ENCODE results near the gene SCN2A.

Gene SCN2A

DNA sequence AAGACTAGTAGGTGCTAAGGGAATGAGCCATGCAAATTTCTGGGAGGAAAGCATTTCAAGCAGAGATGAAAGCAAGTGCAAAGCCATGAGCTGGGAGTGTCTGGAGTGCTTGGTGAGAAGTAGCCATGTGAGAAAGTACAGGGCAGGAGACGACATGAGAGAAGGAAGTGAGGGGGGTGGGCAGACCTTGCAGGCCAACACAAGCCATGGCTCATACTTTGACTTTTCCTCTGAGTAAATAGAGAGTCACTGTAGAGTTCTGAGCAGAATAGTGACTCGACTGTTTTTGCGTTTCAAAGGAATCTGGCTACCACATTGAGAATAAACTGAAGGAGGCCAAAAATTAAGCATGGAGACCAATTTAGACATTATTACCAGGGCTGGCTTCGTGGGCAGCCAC is 42.2 kb downstream of the SCN2A start:
- TF ChIP-seq, protein P1, sequence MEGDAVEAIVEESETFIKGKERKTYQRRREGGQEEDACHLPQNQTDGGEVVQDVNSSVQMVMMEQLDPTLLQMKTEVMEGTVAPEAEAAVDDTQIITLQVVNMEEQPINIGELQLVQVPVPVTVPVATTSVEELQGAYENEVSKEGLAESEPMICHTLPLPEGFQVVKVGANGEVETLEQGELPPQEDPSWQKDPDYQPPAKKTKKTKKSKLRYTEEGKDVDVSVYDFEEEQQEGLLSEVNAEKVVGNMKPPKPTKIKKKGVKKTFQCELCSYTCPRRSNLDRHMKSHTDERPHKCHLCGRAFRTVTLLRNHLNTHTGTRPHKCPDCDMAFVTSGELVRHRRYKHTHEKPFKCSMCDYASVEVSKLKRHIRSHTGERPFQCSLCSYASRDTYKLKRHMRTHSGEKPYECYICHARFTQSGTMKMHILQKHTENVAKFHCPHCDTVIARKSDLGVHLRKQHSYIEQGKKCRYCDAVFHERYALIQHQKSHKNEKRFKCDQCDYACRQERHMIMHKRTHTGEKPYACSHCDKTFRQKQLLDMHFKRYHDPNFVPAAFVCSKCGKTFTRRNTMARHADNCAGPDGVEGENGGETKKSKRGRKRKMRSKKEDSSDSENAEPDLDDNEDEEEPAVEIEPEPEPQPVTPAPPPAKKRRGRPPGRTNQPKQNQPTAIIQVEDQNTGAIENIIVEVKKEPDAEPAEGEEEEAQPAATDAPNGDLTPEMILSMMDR (IDR thresholded peaks at IDR 0.05), result no peak
- H3K4me1 ChIP-seq (ENCODE audit: control insufficient read depth in 1 of 2, insufficient read depth in 1 of 2, low read depth in 1 of 2, low read length in 1 of 2), result no peaks in the 10 kb centered on the region
- no peaks in the 10 kb centered on the region for H3K9me3 ChIP-seq
- no peak overlapping the region for H3K4me3 ChIP-seq (ENCODE audit: low read depth in 1 of 2, low read length in 1 of 2)
- H3K27me3 ChIP-seq, result no peaks in the 10 kb centered on the region
- no peak overlapping the region for H3K27ac ChIP-seq
- no peaks in the 10 kb centered on the region for H3K36me3 ChIP-seq

DNA sequence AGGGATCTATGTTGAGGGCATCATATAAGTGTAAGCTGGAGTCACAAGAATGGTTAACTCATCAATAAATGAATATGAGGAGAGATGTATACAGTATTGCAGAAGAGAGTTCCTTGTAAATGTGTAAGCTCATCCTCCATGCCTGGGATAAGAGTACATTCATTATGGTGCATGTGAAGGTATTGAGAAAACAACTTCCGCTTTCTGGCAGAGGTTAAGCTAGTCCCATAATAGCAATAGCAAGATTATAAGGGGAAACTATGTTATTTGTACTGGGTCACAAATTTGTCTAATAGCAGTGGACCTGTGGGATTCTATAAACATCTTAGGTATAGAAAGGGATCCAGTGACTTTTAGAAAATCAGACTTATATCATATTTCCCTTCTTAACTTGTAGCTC is 44.1 kb downstream of the SCN2A start:
- H3K36me3 ChIP-seq, result no peaks in the 10 kb centered on the region
- TF ChIP-seq, protein P1 (IDR thresholded peaks at IDR 0.05), result no peak
- H3K4me3 ChIP-seq (ENCODE audit: low read depth in 1 of 2, low read length in 1 of 2), result no peak overlapping the region
- no peaks in the 10 kb centered on the region for H3K9me3 ChIP-seq
- H3K27me3 ChIP-seq, result no peaks in the 10 kb centered on the region
- H3K27ac ChIP-seq, result no peak overlapping the region
- H3K4me1 ChIP-seq (ENCODE audit: control insufficient read depth in 1 of 2, insufficient read depth in 1 of 2, low read depth in 1 of 2, low read length in 1 of 2), result no peaks in the 10 kb centered on the region

DNA sequence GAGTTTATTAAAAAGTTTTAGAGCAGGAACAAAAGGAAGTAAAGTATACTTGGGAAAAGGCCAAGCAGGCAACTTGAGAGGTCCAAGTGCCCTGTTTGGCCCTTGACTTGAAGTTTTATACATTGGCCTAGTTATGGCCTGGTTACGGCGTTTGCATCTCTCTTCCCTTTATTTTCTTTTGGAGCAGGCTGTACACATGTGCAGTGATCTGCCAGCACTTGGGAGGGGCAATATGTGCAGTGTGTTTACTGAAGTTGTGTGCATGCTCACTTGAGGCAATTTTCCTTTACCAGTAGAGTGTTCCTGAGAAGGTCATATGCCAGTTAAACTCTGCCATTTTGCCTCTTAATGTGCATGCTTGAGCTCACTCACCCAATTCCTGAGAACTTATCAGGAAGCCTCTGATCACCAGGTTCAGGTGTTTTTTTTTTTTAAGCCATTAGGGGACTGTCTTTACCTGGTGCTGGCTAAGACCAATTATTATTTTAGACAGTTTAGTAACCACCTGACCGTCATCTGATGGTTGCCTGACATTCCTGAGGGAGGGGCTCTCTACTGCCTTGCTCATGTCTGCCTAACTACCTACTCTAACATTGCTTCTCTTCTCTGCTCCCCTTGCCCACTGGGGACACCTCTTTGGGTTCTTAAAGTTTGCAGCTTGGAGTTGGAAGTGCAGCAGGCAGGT is 48.0 kb downstream of the SCN2A start:
- no peaks in the 10 kb centered on the region for H3K4me1 ChIP-seq (ENCODE audit: control insufficient read depth in 1 of 2, insufficient read depth in 1 of 2, low read depth in 1 of 2, low read length in 1 of 2)
- H3K9me3 ChIP-seq, result no peaks in the 10 kb centered on the region
- TF ChIP-seq, protein P1 (IDR thresholded peaks at IDR 0.05), result no peak
- no peaks in the 10 kb centered on the region for H3K36me3 ChIP-seq
- no peak overlapping the region for H3K4me3 ChIP-seq (ENCODE audit: low read depth in 1 of 2, low read length in 1 of 2)
- no peaks in the 10 kb centered on the region for H3K27me3 ChIP-seq
- H3K27ac ChIP-seq, result no peak overlapping the region

DNA sequence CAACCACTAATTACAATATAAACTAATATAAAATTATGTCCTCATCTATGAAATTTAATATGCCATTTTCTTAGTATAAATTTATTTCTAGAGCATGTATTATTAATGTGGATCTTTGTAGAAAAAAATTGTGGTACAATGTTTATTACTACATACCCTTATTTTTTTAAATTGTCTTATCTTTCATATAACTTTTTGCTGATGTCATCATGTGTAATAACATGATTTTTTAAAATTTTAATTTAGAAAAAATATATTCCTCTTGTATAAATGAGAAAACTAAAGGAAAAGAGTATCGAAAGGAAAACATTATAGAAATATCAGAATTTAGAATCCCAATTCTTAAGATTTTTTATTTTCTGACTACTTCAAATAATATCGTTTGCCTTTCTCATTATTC is 49.9 kb downstream of the SCN2A start:
- Histone ChIP-seq H3K4me1 (ENCODE audit: control insufficient read depth in 1 of 2, insufficient read depth in 1 of 2, low read depth in 1 of 2, low read length in 1 of 2) (no peaks in the 10 kb centered on the region), H3K4me3 (ENCODE audit: low read depth in 1 of 2, low read length in 1 of 2) (no peak overlapping the region), H3K36me3 (no peaks in the 10 kb centered on the region), H3K9me3 (no peaks in the 10 kb centered on the region), H3K27ac (no peak overlapping the region), H3K27me3 (no peaks in the 10 kb centered on the region)
- TF ChIP-seq, protein P1 (IDR thresholded peaks at IDR 0.05), result no peak

DNA sequence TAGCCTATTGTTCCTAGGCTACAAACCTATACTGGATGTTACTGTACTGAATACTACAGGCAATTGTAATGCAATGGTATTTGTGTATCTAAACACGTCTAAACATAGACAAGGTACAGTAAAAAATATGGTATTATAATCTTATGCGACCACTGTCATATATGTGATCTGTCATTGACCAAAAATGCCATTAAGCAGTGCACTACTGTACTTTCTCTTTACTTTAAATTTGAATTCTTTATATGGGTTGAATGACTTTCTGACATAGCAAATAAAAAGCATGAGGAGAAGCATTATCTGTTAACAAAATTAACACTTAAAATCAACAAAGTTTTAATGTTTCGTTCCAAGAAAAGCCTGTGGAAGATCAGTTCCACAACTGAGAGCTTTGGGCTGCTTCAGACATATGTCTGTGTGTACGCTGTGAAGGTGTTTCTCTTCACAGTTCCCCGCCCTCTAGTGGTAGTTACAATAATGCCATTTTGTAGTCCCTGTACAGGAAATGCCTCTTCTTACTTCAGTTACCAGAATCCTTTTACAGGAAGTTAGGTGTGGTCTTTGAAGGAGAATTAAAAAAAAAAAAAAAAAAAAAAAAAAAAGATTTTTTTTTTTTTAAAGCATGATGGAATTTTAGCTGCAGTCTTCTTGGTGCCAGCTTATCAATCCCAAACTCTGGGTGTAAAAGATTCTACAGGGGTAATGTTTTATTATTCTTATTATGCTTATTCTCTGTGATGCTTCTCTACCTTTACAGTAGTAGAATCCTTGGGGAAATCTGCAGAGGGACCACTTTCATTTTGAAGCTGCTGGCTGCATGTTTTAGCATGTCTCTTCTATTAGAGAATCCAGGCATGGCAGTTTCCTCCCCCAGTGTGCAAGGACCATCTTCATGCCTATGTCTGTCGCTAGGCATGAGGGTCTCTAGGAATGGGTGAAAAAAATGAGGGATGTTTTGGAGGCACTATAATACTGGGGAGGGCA is 54.5 kb downstream of the SCN2A start:
- Histone ChIP-seq H3K27ac (no peak overlapping the region), H3K27me3 (no peaks in the 10 kb centered on the region), H3K4me3 (ENCODE audit: low read depth in 1 of 2, low read length in 1 of 2) (no peak overlapping the region), H3K9me3 (no peaks in the 10 kb centered on the region), H3K4me1 (ENCODE audit: control insufficient read depth in 1 of 2, insufficient read depth in 1 of 2, low read depth in 1 of 2, low read length in 1 of 2) (no peaks in the 10 kb centered on the region), H3K36me3 (no peaks in the 10 kb centered on the region)
- TF ChIP-seq, protein P1 (IDR thresholded peaks at IDR 0.05), result no peak

Data from neutrophil (primary cell).